H1 (cell line): ENCODE results near the gene TFAP2B.

Experiments used
- CHD1 ChIP-seq: IDR thresholded peaks from 2 replicates; pipeline ENCODE4 v1.6.1; 2012; ENCODE audit warnings: low read depth, low read length, improper control_type of control experiment
- CHD7 ChIP-seq: fragments of 300-600 bp; sonication (generic); IDR thresholded peaks from 2 replicates; pipeline ENCODE4 v1.7.1; 2012; ENCODE audit warnings: low read length, moderate library complexity, mild to moderate bottlenecking, inconsistent platforms; ENCODE audit not compliant: insufficient replicate concordance
- CTCF ChIP-seq, 3 experiments: IDR thresholded peaks; 1 replicate in 2 of 3; 2 replicates in 1 of 3; pipeline versions ENCODE4 v1.5.1 to v1.6.1; 2011; ENCODE audit warnings: low read length in 3 of 3, mild to moderate bottlenecking in 3 of 3, inconsistent platforms in 2 of 3, low read depth in 1 of 3, moderate library complexity in 1 of 3; ENCODE audit not compliant: insufficient read depth in 1 of 3; ENCODE audit errors: control extremely low read depth in 1 of 3

DNA sequence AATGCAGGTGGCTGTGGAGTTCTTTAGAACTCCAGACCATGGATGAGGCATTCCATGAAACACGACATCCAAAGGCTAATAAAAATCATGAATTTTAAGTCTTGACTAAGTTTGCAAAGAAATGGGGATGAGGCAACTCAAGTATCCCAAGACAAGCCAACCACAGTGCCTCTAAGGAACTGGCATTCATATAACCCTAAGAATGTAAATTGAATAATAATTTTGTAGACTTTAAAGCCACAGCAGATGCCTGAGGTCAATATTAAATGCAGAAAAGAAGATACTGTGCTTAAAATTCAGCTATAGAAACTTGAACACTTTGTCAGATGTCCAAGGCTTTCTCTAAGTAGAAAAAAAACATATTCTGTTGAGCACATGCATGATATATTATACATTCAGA, 54.5 kb downstream of the TFAP2B start:
- TF ChIP-seq CHD1 (no peak), CTCF (IDR thresholded peaks at IDR 0.05; ENCODE audit: control extremely low read depth in 1 of 3, insufficient read depth in 1 of 3, low read depth in 1 of 3, low read length in 3 of 3) (no peak), CHD7 (no peak)
